ENCODE data around the gene PKNOX2. TPM values are rescaled to one million over a fixed set of nuclear protein-coding genes. Genes with fewer than 3 reads are reported as not detected.

The PKNOX2 gene, protein sequence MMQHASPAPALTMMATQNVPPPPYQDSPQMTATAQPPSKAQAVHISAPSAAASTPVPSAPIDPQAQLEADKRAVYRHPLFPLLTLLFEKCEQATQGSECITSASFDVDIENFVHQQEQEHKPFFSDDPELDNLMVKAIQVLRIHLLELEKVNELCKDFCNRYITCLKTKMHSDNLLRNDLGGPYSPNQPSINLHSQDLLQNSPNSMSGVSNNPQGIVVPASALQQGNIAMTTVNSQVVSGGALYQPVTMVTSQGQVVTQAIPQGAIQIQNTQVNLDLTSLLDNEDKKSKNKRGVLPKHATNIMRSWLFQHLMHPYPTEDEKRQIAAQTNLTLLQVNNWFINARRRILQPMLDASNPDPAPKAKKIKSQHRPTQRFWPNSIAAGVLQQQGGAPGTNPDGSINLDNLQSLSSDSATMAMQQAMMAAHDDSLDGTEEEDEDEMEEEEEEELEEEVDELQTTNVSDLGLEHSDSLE
- total RNA-seq (10 to 100 TPM; 11.8 to 42.3 (median 30.2) TPM), polyA plus RNA-seq (10 to 100 TPM; 10.6 to 13.0 TPM)
- long read RNA-seq, donor 1, partial matches to known transcripts, result 9 of 31 reads
- long read RNA-seq, donor 1, other reads (novel, unspliced or antisense), result 22 of 31 reads
- long read RNA-seq, donor 2, partial matches to known transcripts, result 0 of 2 reads
- long read RNA-seq, donor 2, other reads (novel, unspliced or antisense), result 0 of 2 reads
- long read RNA-seq, donor 3, transcript PKNOX2-201 (13 exons, 3,687 nt), result major isoform, 5 of 20 reads
- long read RNA-seq, donor 3, partial matches to known transcripts, result 4 of 20 reads
- long read RNA-seq, donor 3, other reads (novel, unspliced or antisense), result 11 of 20 reads

DNA sequence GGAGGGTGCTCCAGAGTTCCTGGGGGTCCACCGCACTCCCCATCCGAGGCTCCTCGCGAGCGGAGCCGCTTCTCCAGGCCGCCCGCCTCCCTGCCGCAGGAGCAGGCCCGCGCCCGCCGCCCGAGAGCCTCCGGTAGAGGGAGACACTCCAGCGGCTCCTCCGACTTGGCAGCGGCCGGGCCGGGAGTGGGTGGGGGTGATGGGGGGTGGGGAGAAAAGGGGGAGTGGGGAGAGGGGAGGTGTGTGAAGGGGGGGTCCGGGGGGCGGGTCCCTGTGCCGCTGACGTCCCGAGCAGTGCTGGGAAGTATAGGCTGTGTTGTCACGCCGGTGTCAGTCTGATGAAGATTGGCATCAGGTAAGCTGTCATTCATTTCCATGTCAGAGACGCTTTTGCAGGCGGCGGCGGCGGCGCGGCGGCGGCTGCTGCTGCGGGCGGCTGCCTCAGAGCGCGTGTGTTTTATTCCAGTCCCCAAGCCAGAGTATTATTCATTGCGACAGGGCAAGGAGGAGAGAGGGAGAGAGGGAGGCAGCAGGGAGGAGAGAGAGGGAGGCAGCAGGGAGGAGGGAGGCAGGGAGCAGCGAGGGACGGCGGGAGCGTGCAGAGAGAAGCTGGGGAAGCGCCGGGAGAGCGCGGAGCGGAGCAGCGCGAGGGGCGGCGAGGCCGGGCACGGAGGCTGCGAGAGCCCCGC lies at the start of gene PKNOX2:
PKNOX2 (plus strand) TSS at position 330 of the 689 bp plus-strand sequence. CDS start 186,555 bp downstream, outside the sequence.
- DNase-seq, result peak; percentile 87 to 92 (median 91)
- intact Hi-C loops (cut with DNase I), result loop anchor here (2.0 to 5.0 kb wide), 5 partner anchors 48 to 238 kb away; no protein-coding TSS in a partner anchor
- peak within 1 kb of the TSS; percentile 62 for H3K4me3 ChIP-seq
- H3K9me3 ChIP-seq, result no peaks in the 10 kb centered on the region
- 0 to 1% (median 0%) methylated on average over 56 to 58 of the region's 58 CpGs for WGBS, 3 donors
- H3K27ac ChIP-seq, result peak within 1 kb of the TSS; percentile 88 to 91
- peaks cover 10% of the 10 kb centered on the region for H3K4me1 ChIP-seq (ENCODE audit: insufficient read depth)
- TF ChIP-seq, protein P1, sequence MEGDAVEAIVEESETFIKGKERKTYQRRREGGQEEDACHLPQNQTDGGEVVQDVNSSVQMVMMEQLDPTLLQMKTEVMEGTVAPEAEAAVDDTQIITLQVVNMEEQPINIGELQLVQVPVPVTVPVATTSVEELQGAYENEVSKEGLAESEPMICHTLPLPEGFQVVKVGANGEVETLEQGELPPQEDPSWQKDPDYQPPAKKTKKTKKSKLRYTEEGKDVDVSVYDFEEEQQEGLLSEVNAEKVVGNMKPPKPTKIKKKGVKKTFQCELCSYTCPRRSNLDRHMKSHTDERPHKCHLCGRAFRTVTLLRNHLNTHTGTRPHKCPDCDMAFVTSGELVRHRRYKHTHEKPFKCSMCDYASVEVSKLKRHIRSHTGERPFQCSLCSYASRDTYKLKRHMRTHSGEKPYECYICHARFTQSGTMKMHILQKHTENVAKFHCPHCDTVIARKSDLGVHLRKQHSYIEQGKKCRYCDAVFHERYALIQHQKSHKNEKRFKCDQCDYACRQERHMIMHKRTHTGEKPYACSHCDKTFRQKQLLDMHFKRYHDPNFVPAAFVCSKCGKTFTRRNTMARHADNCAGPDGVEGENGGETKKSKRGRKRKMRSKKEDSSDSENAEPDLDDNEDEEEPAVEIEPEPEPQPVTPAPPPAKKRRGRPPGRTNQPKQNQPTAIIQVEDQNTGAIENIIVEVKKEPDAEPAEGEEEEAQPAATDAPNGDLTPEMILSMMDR (IDR thresholded peaks at IDR 0.05), result peak; percentile 40 to 78 (median 53)
- TF ChIP-seq POLR2A (IDR thresholded peaks at IDR 0.05) (peak; percentile 48), EP300 (IDR thresholded peaks at IDR 0.05) (no peak)
- H3K27me3 ChIP-seq, result no peaks in the 10 kb centered on the region
- H3K36me3 ChIP-seq, result no peaks in the 10 kb centered on the region

DNA sequence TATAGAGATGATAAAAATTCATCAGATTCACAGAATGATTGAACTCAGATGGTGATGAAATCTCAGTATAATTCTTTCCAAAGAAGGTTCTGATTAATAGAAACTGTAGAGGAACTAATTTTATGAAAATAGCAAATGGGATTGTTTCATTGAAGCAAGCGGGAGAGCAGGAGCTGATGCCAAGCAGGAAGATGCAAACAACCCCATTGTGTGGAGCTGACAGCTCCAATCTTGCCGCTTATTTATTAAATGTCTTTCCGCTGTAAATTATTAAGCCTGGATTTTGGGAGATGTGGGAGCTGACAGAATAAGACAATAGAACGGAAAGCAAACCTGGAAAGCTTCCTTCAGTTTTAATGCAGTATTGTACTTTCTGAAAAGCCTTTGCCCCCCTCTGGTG lies 47.1 kb upstream of the PKNOX2 start:
- DNase-seq, result no peak
- TF ChIP-seq EP300 (IDR thresholded peaks at IDR 0.05) (no peak), POLR2A (IDR thresholded peaks at IDR 0.05) (no peak)
- TF ChIP-seq, protein P1 (IDR thresholded peaks at IDR 0.05), result no peak
- intact Hi-C loops (cut with DNase I), result loop anchor here in 1 of 4 donors (10.0 kb wide), 1 partner anchor 243 kb away; no protein-coding TSS in a partner anchor
- no peaks in the 10 kb centered on the region for H3K4me1 ChIP-seq (ENCODE audit: insufficient read depth)
- H3K27ac ChIP-seq, result no peak overlapping the region
- H3K36me3 ChIP-seq, result no peaks in the 10 kb centered on the region
- H3K9me3 ChIP-seq, result no peaks in the 10 kb centered on the region
- WGBS, 3 donors, result 62 to 69% (median 64%) methylated on average over 4 of the region's 4 CpGs
- H3K4me3 ChIP-seq, result no peak overlapping the region
- H3K27me3 ChIP-seq, result no peaks in the 10 kb centered on the region

DNA sequence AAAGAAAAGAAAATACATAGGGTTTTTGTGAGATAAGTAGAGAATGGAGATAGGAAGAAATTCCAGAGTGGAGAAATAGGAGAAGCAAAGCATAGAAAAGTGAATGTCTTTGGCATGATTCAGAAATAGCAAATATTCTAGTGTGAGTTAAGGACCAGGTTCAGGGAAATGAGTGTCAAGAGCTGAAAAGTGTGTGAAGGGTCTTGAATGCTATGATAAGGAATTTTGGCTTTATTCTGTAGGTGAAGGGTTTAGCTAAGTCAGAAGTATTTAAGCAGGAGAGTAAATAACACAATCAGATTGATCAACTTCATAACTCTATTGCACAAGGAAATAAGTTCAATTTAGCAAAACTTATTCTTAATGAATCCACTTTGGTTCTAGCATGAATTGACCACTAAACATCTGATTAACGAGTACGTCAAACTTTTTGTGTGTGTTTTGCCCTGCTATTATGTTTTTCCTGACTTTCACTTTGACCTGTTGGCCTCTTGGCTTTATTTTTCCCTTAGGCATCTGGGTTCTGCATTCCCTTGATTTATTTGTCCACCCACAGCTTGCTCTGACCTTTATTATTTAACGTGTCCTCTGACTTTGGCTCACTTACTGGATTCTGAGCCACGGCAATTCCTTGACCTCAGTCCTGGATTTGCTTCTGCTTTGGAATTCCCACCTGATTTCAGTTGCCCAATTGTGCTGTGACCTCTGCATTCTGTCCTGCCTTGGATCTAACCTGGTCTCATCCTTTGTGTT lies 41.2 kb upstream of the PKNOX2 start:
- H3K27me3 ChIP-seq, result no peaks in the 10 kb centered on the region
- no peak for DNase-seq
- H3K36me3 ChIP-seq, result no peaks in the 10 kb centered on the region
- no peak overlapping the region for H3K4me3 ChIP-seq
- intact Hi-C loops (cut with DNase I), result no loop called here
- no peaks in the 10 kb centered on the region for H3K4me1 ChIP-seq (ENCODE audit: insufficient read depth)
- no peaks in the 10 kb centered on the region for H3K9me3 ChIP-seq
- TF ChIP-seq, protein P1 (IDR thresholded peaks at IDR 0.05), result no peak
- no peak for TF ChIP-seq POLR2A (IDR thresholded peaks at IDR 0.05)
- TF ChIP-seq EP300 (IDR thresholded peaks at IDR 0.05), result no peak
- WGBS, 3 donors, result 60 to 66% (median 63%) methylated on average over 4 of the region's 4 CpGs
- no peak overlapping the region for H3K27ac ChIP-seq

Measured in ovary (tissue), 10 donors.